ENCODE data around the gene NUAK2. TPM values are rescaled to one million over a fixed set of nuclear protein-coding genes. Genes with fewer than 3 reads are reported as not detected.

NUAK2 gene
- total RNA-seq, 1 experiment from 2014 or later, result 3.9 TPM

GRCh38 chr1:205275133-205275532 lies 46.4 kb downstream of the NUAK2 start:
- Histone ChIP-seq H3K36me3 (ENCODE audit: low read depth) (no peaks in the 10 kb centered on the region), H3K79me2 (ENCODE audit: low read depth) (no peaks in the 10 kb centered on the region), H3K9me3 (ENCODE audit: insufficient read depth, low read depth) (no peaks in the 10 kb centered on the region), H4K20me1 (ENCODE audit: insufficient read depth) (no peaks in the 10 kb centered on the region), H2AFZ (no peak overlapping the region), H3K27ac (no peak overlapping the region), H3K4me3 (no peak overlapping the region), H3F3A (ENCODE audit: insufficient read depth, low read depth) (no peaks in the 10 kb centered on the region), H3K4me1 (replicated peaks; ENCODE audit: insufficient read depth) (peaks cover 5% of the 10 kb centered on the region), H3K4me2 (no peak overlapping the region), H3K9me2 (ENCODE audit: insufficient read depth) (no peaks in the 10 kb centered on the region), H3K27me3 (ENCODE audit: insufficient read depth, low read depth) (no peaks in the 10 kb centered on the region)
- no TSS peak for BruUV-seq (replicated peaks)
- ChIA-PET CTCF (interaction anchor here (0.8 to 3.5 kb wide), 3 partner anchors 42 to 62 kb away, joined by 3 to 69 read pairs (median 3); no protein-coding TSS in a partner anchor), POLR2A (ENCODE audit: unreplicated experiment) (no interaction called here)
- intact Hi-C loops (cut with micrococcal nuclease; ENCODE audit: unreplicated experiment), result no loop called here
- DNase-seq, result no peak
- no peak for TF ChIP-seq EZH2 (IDR thresholded peaks at IDR 0.05; ENCODE audit: low read depth)
- TF ChIP-seq, protein P1, sequence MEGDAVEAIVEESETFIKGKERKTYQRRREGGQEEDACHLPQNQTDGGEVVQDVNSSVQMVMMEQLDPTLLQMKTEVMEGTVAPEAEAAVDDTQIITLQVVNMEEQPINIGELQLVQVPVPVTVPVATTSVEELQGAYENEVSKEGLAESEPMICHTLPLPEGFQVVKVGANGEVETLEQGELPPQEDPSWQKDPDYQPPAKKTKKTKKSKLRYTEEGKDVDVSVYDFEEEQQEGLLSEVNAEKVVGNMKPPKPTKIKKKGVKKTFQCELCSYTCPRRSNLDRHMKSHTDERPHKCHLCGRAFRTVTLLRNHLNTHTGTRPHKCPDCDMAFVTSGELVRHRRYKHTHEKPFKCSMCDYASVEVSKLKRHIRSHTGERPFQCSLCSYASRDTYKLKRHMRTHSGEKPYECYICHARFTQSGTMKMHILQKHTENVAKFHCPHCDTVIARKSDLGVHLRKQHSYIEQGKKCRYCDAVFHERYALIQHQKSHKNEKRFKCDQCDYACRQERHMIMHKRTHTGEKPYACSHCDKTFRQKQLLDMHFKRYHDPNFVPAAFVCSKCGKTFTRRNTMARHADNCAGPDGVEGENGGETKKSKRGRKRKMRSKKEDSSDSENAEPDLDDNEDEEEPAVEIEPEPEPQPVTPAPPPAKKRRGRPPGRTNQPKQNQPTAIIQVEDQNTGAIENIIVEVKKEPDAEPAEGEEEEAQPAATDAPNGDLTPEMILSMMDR (conservative IDR thresholded peaks at IDR 0.05), result no peak

DNA sequence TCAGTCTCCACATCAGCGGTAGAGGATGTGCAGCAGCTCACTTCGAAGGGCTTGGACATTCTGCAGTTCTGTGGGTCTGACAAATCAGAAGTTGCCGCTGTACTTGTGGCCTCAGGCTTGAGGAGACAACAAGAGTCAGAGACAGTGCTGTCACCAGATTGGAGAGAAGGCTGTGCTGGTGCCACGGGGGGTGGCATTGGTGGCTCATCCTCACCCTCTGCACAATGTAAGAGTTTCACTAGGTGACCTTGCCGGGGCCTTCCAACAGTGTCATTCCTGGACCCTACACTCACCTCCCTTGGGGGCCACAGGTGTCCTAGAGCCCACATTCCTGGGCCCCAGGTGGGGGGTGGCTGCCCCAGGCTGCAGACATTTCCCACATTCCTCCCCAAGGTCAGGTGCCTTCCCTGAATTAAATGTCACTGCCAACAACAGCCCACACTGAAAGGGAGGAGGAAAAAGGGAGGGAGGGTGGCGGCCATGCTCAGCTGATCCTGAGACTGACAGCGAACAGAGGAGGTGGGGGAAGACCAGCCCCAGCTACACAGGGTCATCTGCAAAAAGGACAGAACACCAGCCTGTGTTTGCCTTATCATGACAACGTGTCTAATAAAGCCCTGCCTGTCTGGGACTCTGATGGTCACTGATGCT lies 47.4 kb downstream of the NUAK2 start:
- Histone ChIP-seq H3K36me3 (ENCODE audit: low read depth) (no peaks in the 10 kb centered on the region), H3F3A (ENCODE audit: insufficient read depth, low read depth) (no peaks in the 10 kb centered on the region), H3K27me3 (ENCODE audit: insufficient read depth, low read depth) (no peaks in the 10 kb centered on the region), H3K27ac (no peak overlapping the region), H3K9me2 (ENCODE audit: insufficient read depth) (no peaks in the 10 kb centered on the region), H4K20me1 (ENCODE audit: insufficient read depth) (no peaks in the 10 kb centered on the region), H2AFZ (no peak overlapping the region), H3K9me3 (ENCODE audit: insufficient read depth, low read depth) (no peaks in the 10 kb centered on the region), H3K4me3 (no peak overlapping the region), H3K4me1 (replicated peaks; ENCODE audit: insufficient read depth) (peaks cover 5% of the 10 kb centered on the region), H3K4me2 (no peak overlapping the region), H3K79me2 (ENCODE audit: low read depth) (no peaks in the 10 kb centered on the region)
- intact Hi-C loops (cut with micrococcal nuclease; ENCODE audit: unreplicated experiment), result loop anchor here (1.0 kb wide), 1 partner anchor 27 kb away; no protein-coding TSS in a partner anchor
- ChIA-PET POLR2A (ENCODE audit: unreplicated experiment) (no interaction called here), CTCF (interaction anchor here (0.6 to 3.5 kb wide), 17 partner anchors 15 to 250 kb away, joined by 3 to 69 read pairs (median 5); partner anchors contain the start of gene NUAK2)
- DNase-seq, result peak in 1 of 2 experiments; percentile 55
- TF ChIP-seq, protein P1 (conservative IDR thresholded peaks at IDR 0.05), result no peak
- no peak for TF ChIP-seq EZH2 (IDR thresholded peaks at IDR 0.05; ENCODE audit: low read depth)
- no TSS peak for BruUV-seq (replicated peaks)

DNA sequence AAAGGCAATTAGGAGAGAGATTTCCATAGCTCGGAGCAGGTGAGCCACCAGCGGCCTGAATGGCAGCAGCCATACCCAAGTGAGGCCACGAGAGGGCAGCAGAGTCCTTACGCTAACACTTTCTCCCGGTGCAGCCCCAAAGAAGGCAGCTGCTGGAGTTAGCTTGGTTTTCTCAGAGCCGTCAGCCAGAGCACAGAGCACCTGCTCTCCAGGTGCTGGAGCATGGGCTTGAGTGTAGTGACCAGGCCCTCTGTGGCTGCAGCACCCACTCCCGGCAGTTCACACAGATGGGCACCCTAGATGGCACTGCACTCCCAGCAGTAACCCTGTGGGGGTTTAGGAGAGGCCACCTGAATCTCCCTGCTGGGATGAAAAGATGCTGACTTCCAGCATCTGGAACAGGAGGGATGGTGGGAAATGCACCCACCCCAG lies 48.0 kb downstream of the NUAK2 start:
- no peaks in the 10 kb centered on the region for H3K9me2 ChIP-seq (ENCODE audit: insufficient read depth)
- no peak overlapping the region for H2AFZ ChIP-seq
- ChIA-PET CTCF (interaction anchor here (0.6 to 3.5 kb wide), 19 partner anchors 11 to 251 kb away, joined by 3 to 69 read pairs (median 5); partner anchors contain the start of gene NUAK2), POLR2A (ENCODE audit: unreplicated experiment) (interaction anchor here (0.6 kb wide), 2 partner anchors 27 to 217 kb away, joined by 6 to 8 read pairs; no protein-coding TSS in a partner anchor)
- peak; percentile 67 to 83 for DNase-seq
- H3K4me1 ChIP-seq (replicated peaks; ENCODE audit: insufficient read depth), result peaks cover 5% of the 10 kb centered on the region
- no peaks in the 10 kb centered on the region for H3K36me3 ChIP-seq (ENCODE audit: low read depth)
- no peak for TF ChIP-seq EZH2 (IDR thresholded peaks at IDR 0.05; ENCODE audit: low read depth)
- TF ChIP-seq, protein P1 (conservative IDR thresholded peaks at IDR 0.05), result peak; percentile 97
- H3K79me2 ChIP-seq (ENCODE audit: low read depth), result no peaks in the 10 kb centered on the region
- no TSS peak for BruUV-seq (replicated peaks)
- no peaks in the 10 kb centered on the region for H3K27me3 ChIP-seq (ENCODE audit: insufficient read depth, low read depth)
- H4K20me1 ChIP-seq (ENCODE audit: insufficient read depth), result no peaks in the 10 kb centered on the region
- no peak overlapping the region for H3K27ac ChIP-seq
- intact Hi-C loops (cut with micrococcal nuclease; ENCODE audit: unreplicated experiment), result loop anchor here (1.0 kb wide), 5 partner anchors 48 to 251 kb away; partner anchors contain the start of gene NUAK2
- no peaks in the 10 kb centered on the region for H3F3A ChIP-seq (ENCODE audit: insufficient read depth, low read depth)
- no peaks in the 10 kb centered on the region for H3K9me3 ChIP-seq (ENCODE audit: insufficient read depth, low read depth)
- H3K4me3 ChIP-seq, result no peak overlapping the region
- no peak overlapping the region for H3K4me2 ChIP-seq

Data from PC-9 (cell line).